ENCODE results near the gene TENM4.
"Not testable (repeated sequence)": the region's sequence is repeated elsewhere in the genome, so short reads cannot be mapped to it uniquely, and the experiment has no call there.

TENM4 gene

GRCh38 chr11:78845496-78845895 lies 595.3 kb downstream of the TENM4 start:
- no peak for DNase-seq (ENCODE audit: low read depth)

GRCh38 chr11:78841456-78842060 lies 599.3 kb downstream of the TENM4 start:
- no peak for DNase-seq (ENCODE audit: low read depth)

- no peak for DNase-seq (ENCODE audit: low read depth)
Measured at GRCh38 chr11:78840623-78841022, 600.2 kb downstream of the TENM4 start.

- DNase-seq (ENCODE audit: low read depth), result no peak
Measured at GRCh38 chr11:78840200-78840599, 600.6 kb downstream of the TENM4 start.

- no peak for DNase-seq (ENCODE audit: low read depth)
Measured at GRCh38 chr11:78838417-78838816, 602.4 kb downstream of the TENM4 start.

- DNase-seq (ENCODE audit: low read depth), result no peak
Measured at GRCh38 chr11:78835646-78836045, 605.2 kb downstream of the TENM4 start.

GRCh38 chr11:78834886-78835285 lies 605.9 kb downstream of the TENM4 start:
- DNase-seq (ENCODE audit: low read depth), result no peak

- no peak for DNase-seq (ENCODE audit: low read depth)
Measured at GRCh38 chr11:78833237-78833636, 607.6 kb downstream of the TENM4 start.

- no peak for DNase-seq (ENCODE audit: low read depth)
Measured at GRCh38 chr11:78832226-78832947, 608.4 kb downstream of the TENM4 start.

- no peak for DNase-seq (ENCODE audit: low read depth)
Measured at GRCh38 chr11:78831571-78831970, 609.3 kb downstream of the TENM4 start.

- DNase-seq (ENCODE audit: low read depth), result no peak
Measured at GRCh38 chr11:78830277-78830819, 610.5 kb downstream of the TENM4 start.

GRCh38 chr11:78829146-78829545 lies 611.7 kb downstream of the TENM4 start:
- DNase-seq (ENCODE audit: low read depth), result no peak

- DNase-seq (ENCODE audit: low read depth), result no peak
Measured at GRCh38 chr11:78828676-78829075, 612.2 kb downstream of the TENM4 start.

- DNase-seq (ENCODE audit: low read depth), result not testable (repeated sequence)
Measured at GRCh38 chr11:78827291-78827690, 613.5 kb downstream of the TENM4 start.

- no peak for DNase-seq (ENCODE audit: low read depth)
Measured at GRCh38 chr11:78825591-78826020, 615.2 kb downstream of the TENM4 start.

GRCh38 chr11:78823588-78823987 lies 617.2 kb downstream of the TENM4 start:
- DNase-seq (ENCODE audit: low read depth), result no peak

GRCh38 chr11:78822931-78823423 lies 617.9 kb downstream of the TENM4 start:
- DNase-seq (ENCODE audit: low read depth), result no peak

- no peak for DNase-seq (ENCODE audit: low read depth)
Measured at GRCh38 chr11:78821371-78822306, 619.2 kb downstream of the TENM4 start.

- DNase-seq (ENCODE audit: low read depth), result no peak
Measured at GRCh38 chr11:78820741-78821140, 620.1 kb downstream of the TENM4 start.

- DNase-seq (ENCODE audit: low read depth), result no peak
Measured at GRCh38 chr11:78818201-78818600, 622.6 kb downstream of the TENM4 start.

GRCh38 chr11:78815831-78816230 lies 625.0 kb downstream of the TENM4 start:
- no peak for DNase-seq (ENCODE audit: low read depth)
